ENCODE results near the gene DOCK4.

Gene DOCK4

GRCh38 chr7:112019932-112020331 lies 186.3 kb downstream of the DOCK4 start:
- no peak for TF ChIP-seq SUZ12 (IDR thresholded peaks at IDR 0.05)
- no peak for TF ChIP-seq SP1 (IDR thresholded peaks at IDR 0.05)
- no peak for TF ChIP-seq CTBP1 (IDR thresholded peaks at IDR 0.05; ENCODE audit: borderline replicate concordance)
- no peak for TF ChIP-seq LEF1 (IDR thresholded peaks at IDR 0.05; ENCODE audit: borderline replicate concordance)
- TF ChIP-seq BHLHE40 (IDR thresholded peaks at IDR 0.05; ENCODE audit: borderline replicate concordance) = no peak
- TF ChIP-seq FOXK2 (IDR thresholded peaks at IDR 0.05) = no peak
- TF ChIP-seq HDGF (IDR thresholded peaks at IDR 0.05; ENCODE audit: borderline replicate concordance) = no peak
- no peak for TF ChIP-seq ARNT (IDR thresholded peaks at IDR 0.05)
- no peak for TF ChIP-seq NFRKB (IDR thresholded peaks at IDR 0.05)
- no peak for TF ChIP-seq TARDBP (IDR thresholded peaks at IDR 0.05)
- POLR2A ChIA-PET = no interaction called here
- CTCF ChIA-PET = interaction anchor here (0.6 to 1.5 kb wide), 3 partner anchors 9 to 391 kb away, joined by 3 to 6 read pairs (median 3); no protein-coding TSS in a partner anchor
- DNase-seq (ENCODE audit: extremely low spot score) = no peak

- ChIA-PET CTCF (interaction anchor here (0.7 kb wide), 1 partner anchor 15 kb away, joined by 5 read pairs; no protein-coding TSS in a partner anchor), POLR2A (no interaction called here)
- TF ChIP-seq FOXM1 (IDR thresholded peaks at IDR 0.05; ENCODE audit: borderline replicate concordance) (no peak), SP1 (IDR thresholded peaks at IDR 0.05) (no peak), HDGF (IDR thresholded peaks at IDR 0.05; ENCODE audit: borderline replicate concordance) (no peak), SUZ12 (IDR thresholded peaks at IDR 0.05) (no peak), ELF4 (IDR thresholded peaks at IDR 0.05) (no peak), L3MBTL2 (conservative IDR thresholded peaks at IDR 0.05) (no peak), BHLHE40 (IDR thresholded peaks at IDR 0.05; ENCODE audit: borderline replicate concordance) (no peak), ZNF384 (IDR thresholded peaks at IDR 0.05) (no peak), TARDBP (IDR thresholded peaks at IDR 0.05) (no peak), ARNT (IDR thresholded peaks at IDR 0.05) (no peak), FOXA1 (IDR thresholded peaks at IDR 0.05) (no peak), NFRKB (IDR thresholded peaks at IDR 0.05) (no peak), LEF1 (IDR thresholded peaks at IDR 0.05; ENCODE audit: borderline replicate concordance) (no peak), CTBP1 (IDR thresholded peaks at IDR 0.05; ENCODE audit: borderline replicate concordance) (no peak), FOXK2 (IDR thresholded peaks at IDR 0.05) (no peak), PKNOX1 (IDR thresholded peaks at IDR 0.05) (no peak)
- DNase-seq (ENCODE audit: extremely low spot score) = no peak
These were observed 187.7 kb downstream of the DOCK4 start for GRCh38 chr7:112018305-112019030.

- no peak for DNase-seq (ENCODE audit: extremely low spot score)
- CTCF ChIA-PET = no interaction called here
- POLR2A ChIA-PET = no interaction called here
- TF ChIP-seq PKNOX1 (IDR thresholded peaks at IDR 0.05) (no peak), BHLHE40 (IDR thresholded peaks at IDR 0.05; ENCODE audit: borderline replicate concordance) (no peak), FOXK2 (IDR thresholded peaks at IDR 0.05) (no peak)
These were observed 191.1 kb downstream of the DOCK4 start for GRCh38 chr7:112015146-112015545.

- ChIA-PET POLR2A (no interaction called here), CTCF (no interaction called here)
- no peak for TF ChIP-seq CTBP1 (IDR thresholded peaks at IDR 0.05; ENCODE audit: borderline replicate concordance)
- no peak for TF ChIP-seq TARDBP (IDR thresholded peaks at IDR 0.05)
- TF ChIP-seq SUZ12 (IDR thresholded peaks at IDR 0.05) = no peak
- no peak for TF ChIP-seq PKNOX1 (IDR thresholded peaks at IDR 0.05)
- no peak for TF ChIP-seq ELF4 (IDR thresholded peaks at IDR 0.05)
- TF ChIP-seq L3MBTL2 (conservative IDR thresholded peaks at IDR 0.05) = no peak
- no peak for TF ChIP-seq BHLHE40 (IDR thresholded peaks at IDR 0.05; ENCODE audit: borderline replicate concordance)
- no peak for TF ChIP-seq FOXA1 (IDR thresholded peaks at IDR 0.05)
- TF ChIP-seq FOXK2 (IDR thresholded peaks at IDR 0.05) = no peak
- no peak for TF ChIP-seq ZNF384 (IDR thresholded peaks at IDR 0.05)
- TF ChIP-seq LEF1 (IDR thresholded peaks at IDR 0.05; ENCODE audit: borderline replicate concordance) = no peak
- no peak for DNase-seq (ENCODE audit: extremely low spot score)
These were observed 191.9 kb downstream of the DOCK4 start for GRCh38 chr7:112014347-112014746.

GRCh38 chr7:112013274-112013673 lies 192.9 kb downstream of the DOCK4 start:
- DNase-seq (ENCODE audit: extremely low spot score) = no peak
- ChIA-PET CTCF (interaction anchor here (1.1 kb wide), 1 partner anchor 8 kb away, joined by 3 read pairs; no protein-coding TSS in a partner anchor), POLR2A (no interaction called here)
- TF ChIP-seq FOXM1 (IDR thresholded peaks at IDR 0.05; ENCODE audit: borderline replicate concordance) = no peak
- no peak for TF ChIP-seq HDGF (IDR thresholded peaks at IDR 0.05; ENCODE audit: borderline replicate concordance)
- TF ChIP-seq ARNT (IDR thresholded peaks at IDR 0.05) = no peak
- TF ChIP-seq FOXA1 (IDR thresholded peaks at IDR 0.05) = no peak
- no peak for TF ChIP-seq CTBP1 (IDR thresholded peaks at IDR 0.05; ENCODE audit: borderline replicate concordance)
- TF ChIP-seq FOXK2 (IDR thresholded peaks at IDR 0.05) = no peak
- no peak for TF ChIP-seq L3MBTL2 (conservative IDR thresholded peaks at IDR 0.05)
- TF ChIP-seq ZNF384 (IDR thresholded peaks at IDR 0.05) = no peak
- TF ChIP-seq SUZ12 (IDR thresholded peaks at IDR 0.05) = no peak
- no peak for TF ChIP-seq NFRKB (IDR thresholded peaks at IDR 0.05)
- no peak for TF ChIP-seq SP1 (IDR thresholded peaks at IDR 0.05)
- no peak for TF ChIP-seq BHLHE40 (IDR thresholded peaks at IDR 0.05; ENCODE audit: borderline replicate concordance)
- TF ChIP-seq PKNOX1 (IDR thresholded peaks at IDR 0.05) = no peak
